HG02970 (cell line): Measurements from ENCODE around the gene TFDP2.
"Not testable (repeated sequence)": the region's sequence is repeated elsewhere in the genome, so short reads cannot be mapped to it uniquely, and the experiment has no call there.

Source experiments
- ATAC-seq: cut with Tn5 transposase; IDR thresholded peaks from one replicate; pipeline ENCODE4 v1.9.1; 2021; ENCODE audit warnings: mild to moderate bottlenecking, moderate library complexity, moderate number of reproducible peaks; ENCODE audit not compliant: unreplicated experiment, low FRiP score

The TFDP2 gene

DNA sequence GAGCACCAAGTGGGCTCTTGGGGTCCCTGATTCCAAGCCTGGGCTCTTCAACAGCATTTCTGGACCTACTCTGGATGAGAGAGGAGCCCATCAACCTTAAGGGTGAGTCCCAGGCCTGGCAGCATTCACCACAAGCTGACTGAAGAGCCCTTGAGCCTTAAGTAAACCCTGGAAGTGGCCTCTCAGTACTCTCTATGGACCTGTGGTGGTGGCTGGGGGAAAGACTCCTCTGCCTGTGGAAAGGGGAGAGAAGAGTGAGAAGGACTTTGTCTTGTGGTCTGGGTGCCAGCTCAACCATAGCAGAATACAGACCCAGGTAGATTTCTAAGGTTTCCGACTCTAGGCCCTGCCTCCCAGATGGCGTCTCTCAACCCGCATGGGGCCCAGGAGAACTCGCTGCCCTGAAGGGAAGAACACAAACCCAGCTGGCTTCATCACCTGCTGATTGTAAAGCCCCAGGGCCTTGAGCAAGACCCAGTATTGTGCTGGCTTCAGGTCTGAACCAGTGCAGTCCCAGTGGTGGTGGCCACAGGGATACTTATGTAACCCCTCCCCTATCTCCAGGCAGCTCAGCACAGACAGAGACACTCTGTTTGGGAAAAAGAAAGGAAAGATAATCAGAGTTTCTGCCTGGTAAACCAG lies 71.4 kb downstream of the TFDP2 start:
- ATAC-seq: no peak

DNA sequence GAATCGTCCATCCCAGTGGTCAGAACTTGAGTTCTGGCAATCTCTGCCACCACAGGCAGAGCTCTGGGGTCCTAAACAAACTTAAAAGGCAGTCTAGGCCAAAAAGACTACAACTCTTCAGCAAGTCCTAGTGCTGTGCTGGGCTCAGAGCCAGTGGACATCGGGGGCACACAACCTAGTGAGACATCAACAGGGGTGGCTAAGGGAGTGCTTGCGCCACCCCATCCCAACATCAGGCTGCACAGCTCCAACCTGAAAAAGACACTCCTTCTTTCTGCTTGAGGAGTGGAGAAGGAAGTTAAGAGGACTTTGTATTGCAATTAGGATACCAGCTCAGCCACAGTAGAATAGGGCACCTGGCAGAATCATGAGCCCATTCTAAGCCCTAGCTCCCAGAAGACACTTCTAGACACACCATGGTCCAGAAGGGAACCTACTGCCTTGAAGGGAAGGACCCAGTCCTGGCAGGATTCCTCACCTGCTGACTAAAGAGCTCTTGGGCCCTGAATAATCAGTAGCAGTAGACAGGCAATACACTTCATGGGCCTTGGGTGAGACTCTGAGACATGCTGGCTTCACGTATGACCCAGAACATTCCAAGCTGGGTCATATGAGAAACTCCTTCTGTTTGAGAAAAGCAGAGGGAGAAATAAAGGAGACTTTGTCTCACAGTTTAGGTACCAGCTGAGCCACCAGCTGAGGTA lies 72.0 kb downstream of the TFDP2 start:
- no peak for ATAC-seq

DNA sequence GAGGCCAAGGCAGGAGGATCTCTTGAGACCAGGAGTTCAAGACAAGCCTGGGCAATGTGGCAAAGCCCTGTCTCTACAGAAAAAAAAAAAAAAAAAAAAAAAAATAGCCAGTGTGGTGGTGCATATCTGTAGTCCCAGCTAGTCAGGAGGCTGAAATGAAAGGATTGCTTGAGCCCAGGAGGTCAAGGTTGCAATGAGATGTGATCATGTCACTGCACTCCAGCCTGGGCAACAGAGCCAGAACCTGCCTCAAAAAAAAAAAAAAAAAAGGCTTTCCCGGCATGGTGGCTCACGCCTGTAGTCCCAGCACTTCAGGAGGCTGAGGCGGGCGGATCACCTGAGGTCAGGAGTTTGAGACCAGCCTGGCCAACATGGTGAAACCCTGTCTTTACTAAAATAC lies 73.7 kb downstream of the TFDP2 start:
- ATAC-seq: not testable (repeated sequence)

DNA sequence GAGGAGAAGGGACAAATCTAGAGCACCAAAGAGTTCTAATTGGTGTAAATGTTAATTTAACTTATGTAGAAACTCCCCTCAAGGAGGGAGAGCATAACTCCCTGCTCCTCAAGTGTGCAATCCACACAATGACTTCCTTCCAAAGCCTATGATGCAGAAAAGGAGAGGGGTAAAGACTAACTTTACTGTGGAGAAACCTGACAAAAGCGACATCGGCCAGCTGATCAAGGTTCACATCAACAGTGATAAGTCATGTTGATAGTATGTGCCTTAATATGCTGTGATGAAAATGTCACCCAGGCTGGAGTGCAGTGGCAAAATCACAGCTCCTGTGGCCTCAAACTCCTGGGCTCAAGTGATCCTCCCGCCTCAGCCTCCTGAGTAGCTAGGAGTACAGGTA lies 76.5 kb downstream of the TFDP2 start:
- no peak for ATAC-seq

DNA sequence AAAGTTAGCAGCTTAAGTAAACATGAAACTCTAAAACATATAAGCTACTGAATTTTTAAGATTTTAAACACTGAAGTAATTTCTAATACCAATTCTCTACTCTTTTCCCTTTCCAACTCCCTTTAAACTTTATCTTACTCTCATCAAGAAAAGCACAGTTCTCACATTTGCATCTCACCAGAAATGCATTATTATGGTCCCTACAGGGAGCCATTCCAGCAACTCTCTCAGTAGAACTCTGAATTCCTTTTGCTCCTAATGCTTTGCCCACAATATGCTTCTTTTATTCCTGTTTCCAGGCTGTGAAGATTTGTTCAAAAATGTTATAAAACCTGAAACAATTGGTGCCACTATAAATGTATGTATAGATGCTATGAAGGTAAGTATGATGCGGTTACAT lies 83.4 kb downstream of the TFDP2 start:
- no peak for ATAC-seq

DNA sequence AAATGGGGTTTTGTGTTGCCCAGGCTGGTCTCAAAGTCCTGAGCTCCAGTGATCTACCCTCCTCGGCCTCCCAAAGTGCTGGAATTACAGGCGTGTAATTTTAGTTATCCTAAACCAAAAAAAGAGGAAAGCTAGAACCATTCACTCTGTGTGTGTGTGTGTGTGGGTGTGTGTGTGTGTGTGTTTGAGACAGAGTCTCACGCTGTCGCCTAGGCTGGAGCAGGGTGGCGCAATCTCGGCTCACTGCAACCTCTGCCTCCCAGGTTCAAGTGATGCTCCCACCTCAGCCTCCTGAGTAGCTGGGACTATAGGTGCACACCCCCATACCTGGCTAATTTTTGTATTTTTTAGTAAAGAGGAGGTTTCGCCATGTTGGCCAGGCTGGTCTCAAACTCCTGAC lies 84.0 kb downstream of the TFDP2 start:
- no peak for ATAC-seq

DNA sequence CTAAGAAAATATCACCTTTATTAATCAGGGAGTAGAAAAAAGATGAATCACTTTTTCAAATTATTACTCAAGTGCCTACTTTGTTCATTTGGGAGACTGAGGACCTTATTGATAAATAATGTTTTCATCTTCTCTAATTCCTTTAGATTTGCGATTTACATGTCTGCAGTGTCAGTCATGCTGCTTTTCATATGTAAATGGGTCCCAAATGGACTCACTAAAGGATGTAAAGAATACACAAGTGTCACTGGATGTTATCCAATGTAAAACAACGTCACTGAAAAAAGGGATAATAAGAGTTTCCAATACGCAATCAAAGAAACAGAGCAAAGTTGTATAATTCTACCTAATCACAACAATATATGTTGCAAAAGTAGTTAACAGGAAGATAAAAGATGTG lies 84.9 kb downstream of the TFDP2 start:
- no peak for ATAC-seq

DNA sequence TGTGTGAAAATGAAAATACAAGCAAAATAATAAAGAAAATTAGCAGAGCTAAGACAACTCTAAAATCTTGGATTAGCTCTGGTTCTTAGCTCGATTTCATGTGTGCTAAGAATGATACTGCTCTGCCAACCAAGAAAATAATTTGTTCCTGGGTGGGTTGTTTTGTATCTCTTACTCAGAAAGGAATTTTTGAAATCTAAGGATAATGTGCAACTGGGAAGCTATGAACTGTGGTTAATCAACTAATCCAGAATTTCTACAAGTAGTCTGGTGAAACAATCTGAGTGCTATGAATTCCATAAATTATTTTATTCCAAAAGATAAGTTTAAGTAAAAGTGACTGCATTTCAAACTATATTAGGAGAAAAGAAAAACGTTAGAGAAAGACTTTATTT lies 92.0 kb downstream of the TFDP2 start:
- ATAC-seq: no peak

DNA sequence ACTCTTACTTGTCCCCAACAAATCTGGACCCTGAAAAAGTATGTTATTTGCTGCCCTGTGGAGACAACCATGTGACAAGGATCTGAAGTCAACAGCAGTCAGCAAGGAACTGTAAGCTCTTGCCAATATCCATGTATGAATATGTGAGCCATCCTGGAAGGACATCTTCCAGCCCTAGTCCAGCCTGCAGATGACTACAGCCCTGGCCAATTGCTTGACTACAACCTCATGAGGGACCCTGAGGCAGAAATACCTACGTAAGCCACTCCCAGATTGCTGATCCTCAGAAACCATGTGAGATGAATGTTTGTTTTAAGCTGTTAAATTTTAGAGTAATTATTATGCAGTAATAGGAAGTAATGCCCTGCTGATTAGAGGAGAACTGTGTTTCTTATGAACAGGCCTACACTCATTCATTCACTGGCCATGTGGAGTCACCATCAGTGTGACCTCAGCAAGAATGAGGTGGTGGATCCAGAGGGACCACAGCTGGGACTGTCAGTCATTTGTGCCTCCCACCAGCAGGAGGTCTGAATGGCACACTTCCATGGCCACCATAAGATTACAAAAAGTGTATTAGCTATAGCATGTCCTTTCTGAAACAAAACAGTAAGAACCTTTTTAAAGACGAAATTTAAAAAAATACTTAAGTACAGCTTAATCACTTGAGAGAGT lies 92.6 kb downstream of the TFDP2 start:
- ATAC-seq: no peak

DNA sequence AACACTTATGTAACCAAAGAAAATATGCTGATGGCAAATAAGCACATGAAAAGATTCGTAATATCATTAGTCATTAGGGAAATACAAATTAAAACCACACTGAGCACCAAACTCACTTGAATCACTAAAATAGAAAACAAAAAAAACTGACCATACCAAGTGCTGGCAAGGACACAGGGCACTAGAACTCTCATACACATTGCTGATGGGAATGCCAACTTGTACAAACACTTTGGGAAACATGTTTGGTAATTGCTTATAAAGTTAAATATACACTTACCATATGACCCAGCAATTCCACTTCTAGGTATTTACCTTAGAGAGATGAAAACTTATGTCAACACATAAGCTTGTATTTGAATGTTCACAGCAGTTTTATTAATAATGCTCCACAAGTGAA lies 95.5 kb downstream of the TFDP2 start:
- no peak for ATAC-seq

DNA sequence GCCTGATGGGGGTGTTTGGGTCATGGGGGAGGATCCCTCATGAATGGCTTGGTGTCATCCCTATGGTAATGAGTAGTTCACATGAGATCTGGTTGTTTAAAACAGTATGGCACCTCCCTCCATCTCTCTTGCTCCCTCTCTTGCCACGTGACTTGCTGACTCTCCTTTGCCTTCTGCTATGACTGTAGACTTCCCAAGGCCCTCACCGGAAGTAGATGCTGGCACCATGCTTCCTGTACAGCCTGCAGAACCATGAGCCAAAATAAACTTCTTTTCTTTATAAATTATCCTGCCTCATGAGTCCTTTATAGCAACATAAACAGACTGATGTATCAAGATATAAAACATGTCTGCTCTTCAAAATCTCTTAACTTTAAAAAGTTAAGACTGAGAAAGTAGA lies 96.1 kb downstream of the TFDP2 start:
- ATAC-seq: no peak

DNA sequence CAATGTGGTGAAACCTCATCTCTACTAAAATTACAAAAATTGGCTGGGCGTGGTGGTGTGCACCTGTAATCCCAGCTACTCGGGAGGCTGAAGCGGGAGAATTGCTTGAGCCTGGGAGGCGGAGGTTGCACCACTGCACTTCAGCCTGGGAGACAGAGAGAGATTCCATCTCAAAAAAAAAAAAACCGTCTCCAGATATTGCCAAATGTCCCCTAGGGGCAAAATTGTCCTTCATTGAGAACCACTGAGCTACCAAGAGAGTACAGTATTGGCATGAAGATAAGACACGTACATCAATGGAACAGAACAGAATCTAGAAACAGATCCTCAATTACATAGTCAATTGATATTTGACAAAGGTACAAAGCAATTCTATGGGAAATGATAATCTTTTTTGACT lies 98.0 kb downstream of the TFDP2 start:
- no peak for ATAC-seq

DNA sequence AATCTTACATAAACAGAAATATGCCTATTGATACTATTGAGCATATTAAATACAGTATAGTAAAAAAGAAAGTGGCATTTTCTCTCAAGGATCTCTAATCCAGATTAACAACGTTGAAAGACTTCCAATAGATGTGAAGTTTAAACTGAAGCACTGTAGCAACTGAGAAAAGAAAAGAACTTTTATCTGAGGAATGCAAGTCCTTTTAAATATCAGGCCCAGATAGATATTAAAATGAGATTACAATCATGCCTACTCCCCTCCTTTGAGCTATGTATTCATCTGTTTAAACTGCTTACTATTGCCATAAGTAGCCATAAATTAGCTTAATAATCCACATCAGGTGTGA lies 102.3 kb downstream of the TFDP2 start:
- ATAC-seq: no peak

DNA sequence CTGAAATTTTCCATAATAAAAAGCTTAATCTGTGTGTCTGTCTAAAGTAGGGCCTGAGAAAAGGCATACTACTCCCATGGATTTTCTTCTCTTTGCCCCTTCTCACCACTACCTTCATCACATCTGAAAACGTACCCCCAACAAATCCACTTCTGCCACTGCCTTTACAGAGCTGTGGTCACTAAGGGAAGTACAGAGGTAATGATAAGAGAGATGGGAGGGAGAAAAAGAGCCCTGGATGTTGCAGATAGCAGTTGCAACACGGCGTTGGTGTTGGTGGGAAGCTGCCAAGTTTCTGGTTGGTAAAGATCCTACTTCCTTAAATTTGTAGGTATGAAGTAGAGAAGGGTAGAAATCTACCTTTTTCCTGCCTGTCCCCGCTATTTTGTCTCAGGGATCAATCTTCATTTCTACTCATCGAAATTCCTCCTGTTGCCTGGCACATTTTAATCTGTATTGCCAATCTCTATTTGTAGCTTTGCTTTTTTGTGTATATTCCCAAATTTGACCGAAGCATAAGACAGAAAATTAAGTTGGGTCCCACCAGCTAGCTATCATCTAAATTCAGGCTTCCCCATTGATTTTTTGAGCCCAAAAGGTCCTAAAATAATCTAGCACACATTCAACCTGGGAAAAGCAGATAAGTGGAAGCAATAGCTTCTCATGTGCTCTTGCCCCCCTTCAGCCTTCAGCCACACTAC lies 102.9 kb downstream of the TFDP2 start:
- no peak for ATAC-seq

DNA sequence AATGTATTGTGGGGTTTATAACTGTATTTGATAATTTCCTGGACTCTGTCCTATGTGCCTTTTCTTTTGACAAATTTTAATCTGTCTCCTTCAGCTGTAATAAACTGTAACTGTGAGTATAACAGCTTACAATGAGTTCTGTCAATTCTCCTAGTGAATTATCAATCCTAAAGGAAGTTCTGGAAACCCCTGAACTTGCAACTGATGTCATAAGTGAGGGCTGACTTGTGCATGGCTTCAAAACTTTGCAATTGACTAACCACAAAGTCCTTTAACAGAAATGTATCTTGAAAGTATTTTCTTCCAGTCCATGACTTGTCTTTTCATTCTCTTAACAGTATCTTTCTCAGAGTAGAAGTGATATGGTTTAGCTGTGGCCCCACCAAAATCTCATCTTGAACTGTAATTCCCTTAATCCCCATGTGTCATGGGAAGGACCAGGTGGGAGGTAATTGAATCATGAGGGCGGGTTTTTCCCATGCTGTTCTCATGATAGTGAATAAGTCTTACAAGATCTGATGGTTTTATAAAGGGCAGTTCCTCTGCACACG lies 108.3 kb downstream of the TFDP2 start:
- no peak for ATAC-seq

DNA sequence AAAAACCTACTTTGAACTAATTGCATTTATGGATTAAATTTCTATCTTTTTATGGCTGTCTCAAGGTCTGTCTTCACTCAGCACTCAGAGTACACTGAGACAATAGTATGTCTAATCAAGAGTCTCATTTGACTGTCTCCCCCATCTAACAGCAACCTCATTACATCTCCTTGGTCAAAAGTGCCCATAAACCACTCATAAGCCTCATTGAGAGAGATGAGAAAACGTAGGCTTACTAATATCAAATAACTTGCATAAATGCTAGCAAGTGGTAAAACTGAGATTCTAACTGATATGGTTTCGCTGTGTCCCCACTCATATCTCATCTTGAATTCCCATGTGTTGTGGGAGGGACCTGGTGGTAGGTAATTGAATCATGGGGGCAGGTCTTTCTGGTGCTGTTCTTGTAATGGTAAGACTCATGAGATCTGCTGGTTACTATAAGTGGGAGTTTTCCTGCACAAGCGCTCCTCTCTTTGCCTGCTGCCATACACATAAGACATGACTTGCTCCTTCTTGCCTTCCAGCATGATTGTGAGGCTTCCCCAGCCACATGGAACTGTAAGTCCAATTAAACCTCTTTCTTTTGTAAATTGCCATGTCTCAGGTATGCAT lies 113.9 kb downstream of the TFDP2 start:
- no peak for ATAC-seq

DNA sequence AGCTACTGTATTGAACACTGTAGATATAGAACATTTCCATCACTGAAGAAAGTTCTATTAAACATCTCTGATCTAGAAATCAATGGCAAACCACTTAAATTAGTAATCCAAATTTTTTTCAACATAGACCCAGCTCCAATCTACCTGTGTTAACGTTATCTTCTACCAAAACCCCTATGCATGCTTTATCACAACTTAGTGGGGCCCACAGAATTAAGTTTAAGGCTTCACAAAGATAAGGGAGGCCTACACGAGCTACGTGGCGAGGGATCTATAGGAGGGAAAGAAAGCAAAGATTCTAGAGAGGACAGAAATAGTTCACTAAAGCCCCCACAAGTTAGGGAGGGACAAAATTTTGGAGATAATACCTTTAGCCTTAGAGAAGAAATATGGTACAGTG lies 116.1 kb downstream of the TFDP2 start:
- no peak for ATAC-seq

DNA sequence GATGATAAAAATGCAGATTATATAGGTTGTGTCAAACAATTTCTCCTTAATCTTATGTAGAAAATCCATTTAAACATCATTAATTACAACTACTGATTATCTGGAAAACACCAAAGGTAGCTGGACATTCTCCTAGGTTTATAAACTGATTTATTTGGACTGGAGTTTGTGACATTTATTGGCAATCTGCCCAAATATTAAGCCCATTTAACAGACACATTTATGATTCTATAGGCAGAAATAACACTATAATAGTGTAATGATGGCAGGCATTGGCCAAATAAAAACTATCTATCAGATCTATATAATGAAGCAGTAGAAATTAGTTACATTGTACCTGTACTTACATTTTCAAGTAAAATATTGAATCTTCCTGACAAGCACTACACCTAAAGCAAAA lies 117.8 kb downstream of the TFDP2 start:
- no peak for ATAC-seq

DNA sequence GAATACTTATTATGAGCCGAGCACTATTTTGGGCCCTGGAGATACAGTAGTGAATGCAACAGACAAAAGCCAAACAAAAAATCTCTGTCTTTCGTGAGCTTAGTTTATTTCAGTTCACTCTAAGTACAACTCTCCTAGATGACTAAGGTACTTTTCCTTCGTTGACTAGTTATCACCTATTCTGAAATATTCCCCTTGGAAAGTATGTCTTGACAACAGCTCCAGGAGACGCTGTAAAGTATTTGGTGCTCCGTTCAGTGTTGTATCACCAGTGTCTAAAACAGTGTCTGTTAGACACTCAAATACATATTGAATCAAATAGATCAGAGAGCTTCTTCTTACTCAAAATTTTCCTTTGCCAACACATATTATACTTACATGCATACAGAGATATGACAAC lies 119.6 kb downstream of the TFDP2 start:
- ATAC-seq: no peak

DNA sequence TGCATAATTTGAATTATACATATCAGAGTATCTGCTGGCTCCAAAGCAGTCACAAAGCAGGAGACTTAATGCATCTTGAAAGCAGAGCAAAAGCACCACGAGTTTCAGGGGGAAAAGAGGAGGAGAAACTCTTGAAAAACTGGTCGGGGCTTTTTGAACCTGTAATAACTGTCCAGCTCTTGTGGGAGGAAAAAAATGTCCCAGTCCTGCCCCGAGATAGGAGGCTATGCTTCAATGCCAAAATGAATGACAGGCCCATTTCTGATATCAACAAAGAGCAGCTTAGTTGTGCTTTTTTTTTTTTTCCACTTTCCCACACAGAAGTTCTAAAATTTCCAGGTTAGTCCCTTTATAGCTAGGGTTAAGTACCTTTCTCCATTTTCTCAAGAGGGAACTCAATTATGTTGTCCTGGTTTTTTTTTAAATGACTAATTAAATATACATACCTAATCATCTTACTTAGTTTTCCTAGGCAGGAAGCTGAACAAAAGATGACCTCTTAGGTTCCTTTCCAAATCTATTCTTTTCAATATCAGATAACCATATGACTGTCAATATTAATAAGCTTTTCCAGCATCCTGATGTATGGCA lies 120.2 kb downstream of the TFDP2 start:
- peak; percentile 51 for ATAC-seq
